GM12801 (cell line): ENCODE measurements around the gene MAT1A.

Experiments
- CTCF ChIP-seq: IDR thresholded peaks from one replicate; pipeline ENCODE4 v1.5.1; 2011; ENCODE audit warnings: control low read depth; ENCODE audit not compliant: insufficient read length; ENCODE audit errors: extremely low read depth

Gene MAT1A

DNA sequence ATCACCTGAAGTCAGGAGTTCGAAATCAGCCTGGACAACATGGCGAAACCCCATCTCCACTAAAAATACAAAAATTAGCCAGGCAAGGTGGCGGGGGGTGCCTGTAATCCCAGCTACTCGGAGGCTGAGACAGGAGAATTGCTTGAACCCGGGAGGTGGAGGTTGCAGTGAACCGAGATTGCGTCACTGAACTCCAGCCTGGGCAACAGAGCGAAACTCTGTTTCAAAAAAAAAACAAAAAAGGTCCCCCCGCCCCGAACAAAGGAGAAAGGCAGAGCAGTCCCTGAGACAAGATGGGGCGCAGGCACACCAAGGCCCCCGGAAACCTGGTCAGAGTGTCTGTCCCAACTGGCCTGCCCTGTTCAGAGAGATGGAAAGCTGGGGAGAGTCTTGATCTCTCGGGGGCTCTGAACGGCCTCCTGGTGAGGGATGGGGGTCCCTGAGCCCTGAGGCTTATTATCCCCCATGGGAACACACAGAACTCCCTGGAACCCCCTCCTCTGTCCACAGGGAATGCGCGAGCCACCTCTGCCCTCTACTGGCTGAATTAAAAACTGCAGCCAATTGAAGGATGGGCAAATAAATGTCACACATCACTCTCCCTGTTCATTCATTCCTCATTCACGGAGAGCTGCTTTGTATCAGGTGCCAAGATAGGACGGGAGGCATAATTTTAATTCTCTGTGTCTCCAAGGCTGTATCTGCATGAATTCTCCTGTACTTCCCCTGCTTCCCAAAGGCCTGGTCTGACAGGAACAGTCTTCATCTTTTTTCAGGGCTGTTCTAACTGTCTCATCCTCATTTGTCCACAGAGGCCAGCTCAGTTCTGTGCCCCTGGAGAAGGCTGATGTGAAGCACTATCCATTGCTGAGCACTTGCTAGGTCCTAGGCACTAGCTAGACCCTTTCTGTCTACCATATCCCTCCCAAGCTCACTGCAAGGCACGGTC, 28.9 kb downstream of the MAT1A start:
- peak; percentile 72 for TF ChIP-seq CTCF

DNA sequence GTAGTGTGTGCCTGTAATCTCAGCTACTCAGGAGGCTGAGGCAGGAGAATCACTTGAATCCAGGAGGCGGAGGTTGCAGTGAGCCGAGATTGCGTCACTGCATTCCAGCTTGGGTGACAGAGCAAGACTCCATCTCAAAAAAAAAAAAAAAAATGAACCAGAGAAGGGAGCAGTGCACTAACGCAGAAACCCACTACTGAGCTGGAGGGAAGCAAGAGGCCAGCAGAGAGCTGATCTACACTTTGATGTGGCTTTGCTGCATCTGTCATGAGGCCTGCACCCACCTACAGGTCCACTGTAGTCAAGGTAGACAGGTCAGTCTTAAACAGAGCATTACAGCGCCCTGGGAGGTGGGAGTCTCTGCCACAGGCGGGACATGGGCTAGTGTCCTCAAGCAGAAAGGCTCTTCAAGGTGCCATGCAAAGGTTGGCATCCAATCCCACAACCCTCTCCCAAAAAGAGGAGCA, 30.0 kb downstream of the MAT1A start:
- TF ChIP-seq CTCF: no peak

DNA sequence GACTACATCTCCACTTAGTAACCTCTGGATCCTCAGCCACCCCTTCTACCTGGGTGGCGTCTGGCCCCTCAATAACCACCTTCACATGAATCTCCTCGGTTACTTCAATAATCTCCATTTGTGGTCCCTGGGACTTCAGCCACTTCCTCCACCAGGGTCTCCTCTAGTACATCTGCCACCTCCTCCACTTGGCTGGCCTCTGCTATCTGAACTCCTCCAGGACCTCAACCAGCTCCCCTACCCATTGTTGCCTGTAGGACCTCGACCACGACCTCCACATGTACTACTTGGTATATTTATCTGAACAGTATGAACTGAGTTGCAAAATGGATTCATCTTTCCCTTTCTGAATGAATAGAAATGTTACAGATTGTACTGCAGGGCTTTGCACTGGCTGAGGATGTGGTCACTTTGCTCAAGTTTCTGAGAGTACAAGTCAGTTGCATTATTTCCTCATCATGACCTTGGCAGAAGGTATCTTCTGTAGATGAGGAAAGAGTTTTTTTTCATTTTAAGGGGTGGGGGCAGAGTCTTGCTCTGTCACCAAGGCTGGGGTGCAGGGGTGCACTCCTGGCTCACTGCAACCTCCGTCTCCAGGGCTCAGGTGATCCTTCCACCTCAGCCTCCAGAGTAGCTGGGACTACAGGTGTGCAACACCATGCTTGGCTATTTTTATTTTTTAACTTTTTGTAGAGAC, 36.0 kb downstream of the MAT1A start:
- no peak for TF ChIP-seq CTCF

DNA sequence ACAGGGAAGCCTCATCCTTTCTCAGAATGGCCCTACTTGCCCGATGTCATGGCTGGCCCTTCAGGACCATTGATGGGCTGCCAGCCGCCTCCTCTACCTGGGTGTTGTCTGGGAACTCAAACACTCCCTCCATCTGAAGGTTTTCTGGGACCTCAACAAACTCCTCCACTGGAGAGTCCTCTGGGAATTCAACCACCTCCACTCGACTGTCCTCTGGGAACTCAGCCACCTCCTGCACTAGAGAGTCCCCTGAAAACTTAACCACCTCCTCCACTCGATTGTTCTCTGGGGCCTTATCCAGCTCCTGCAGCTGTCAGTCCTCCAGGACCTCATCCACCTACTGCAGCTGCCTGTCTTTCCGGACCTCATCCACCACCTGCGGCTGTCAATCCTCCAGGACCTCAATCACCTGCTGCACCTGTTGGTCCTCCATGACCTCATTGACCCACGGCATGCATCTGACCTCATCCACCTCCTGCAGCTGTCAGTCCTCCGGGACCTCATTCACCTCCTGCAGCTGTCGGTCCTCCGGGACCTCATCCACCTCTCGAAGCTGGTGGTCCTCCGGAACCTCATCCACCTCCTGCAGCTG, 37.1 kb downstream of the MAT1A start:
- TF ChIP-seq CTCF: no peak
